NCI-H2081 treated with DMSO at 0.1 percent for 48 hours (cell line): ENCODE measurements around the gene FOXP2.
"Not testable (repeated sequence)": the region's sequence is repeated elsewhere in the genome, so short reads cannot be mapped to it uniquely, and the experiment has no call there.

ENCODE experiments used
- DNase-seq: peaks from one replicate; lab custom pipeline; 2025; lab: John Stamatoyannopoulos, UW

FOXP2 gene

DNA sequence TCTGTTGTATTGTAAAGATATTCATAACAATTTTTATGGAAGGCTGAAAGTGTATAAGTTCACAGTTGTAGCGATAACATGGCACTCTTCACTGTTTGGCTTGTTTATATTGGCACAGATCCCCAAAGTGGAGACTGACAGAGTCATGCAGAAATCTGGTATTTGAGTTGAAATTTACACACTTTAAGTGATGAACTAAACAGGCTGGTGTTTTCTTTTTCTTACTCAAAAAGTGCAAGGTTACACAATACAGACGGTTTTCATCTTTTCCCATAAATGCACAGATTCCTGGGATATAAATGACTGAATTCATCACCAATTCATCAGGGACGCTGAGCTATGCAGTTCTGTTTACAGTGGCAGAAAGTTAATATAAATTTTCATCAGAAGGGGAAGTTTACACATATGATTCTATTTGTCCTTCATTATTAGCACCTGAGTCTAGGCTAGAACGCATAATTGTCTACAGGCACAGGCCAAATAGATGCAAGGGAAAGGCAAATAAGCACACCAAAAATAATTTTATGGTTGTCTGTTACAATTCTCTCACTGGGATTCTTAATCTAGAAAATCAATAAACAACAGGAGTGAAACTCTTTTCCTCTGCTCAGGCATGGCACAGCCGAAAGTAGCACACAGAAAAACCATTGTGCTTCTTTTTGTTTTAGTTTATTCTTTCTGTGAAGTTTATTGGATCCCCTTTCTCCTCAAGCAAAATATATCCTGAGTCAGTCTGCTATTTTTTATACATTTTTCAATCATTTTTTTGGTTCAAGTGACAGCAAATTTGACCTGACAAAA lies 88.0 kb downstream of the FOXP2 start:
- no peak for DNase-seq

DNA sequence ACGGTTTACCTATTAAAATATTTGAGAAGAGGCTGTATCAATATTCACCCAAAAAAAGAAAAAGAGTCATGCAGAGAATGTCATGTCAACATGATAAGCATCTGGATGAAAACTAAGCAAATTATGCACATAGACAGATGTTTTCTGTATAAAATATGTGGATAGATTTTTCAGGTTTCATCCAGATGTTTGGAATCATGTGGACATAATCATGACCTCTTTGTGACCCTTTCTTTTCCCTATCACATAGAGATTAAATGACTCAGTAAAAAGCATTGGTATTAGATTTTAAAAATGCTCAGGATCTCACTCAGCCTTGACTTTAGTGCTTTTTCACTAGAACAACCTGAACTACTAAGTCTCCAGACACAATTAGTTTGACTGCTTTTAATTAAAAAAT lies 90.0 kb downstream of the FOXP2 start:
- DNase-seq, result no peak

DNA sequence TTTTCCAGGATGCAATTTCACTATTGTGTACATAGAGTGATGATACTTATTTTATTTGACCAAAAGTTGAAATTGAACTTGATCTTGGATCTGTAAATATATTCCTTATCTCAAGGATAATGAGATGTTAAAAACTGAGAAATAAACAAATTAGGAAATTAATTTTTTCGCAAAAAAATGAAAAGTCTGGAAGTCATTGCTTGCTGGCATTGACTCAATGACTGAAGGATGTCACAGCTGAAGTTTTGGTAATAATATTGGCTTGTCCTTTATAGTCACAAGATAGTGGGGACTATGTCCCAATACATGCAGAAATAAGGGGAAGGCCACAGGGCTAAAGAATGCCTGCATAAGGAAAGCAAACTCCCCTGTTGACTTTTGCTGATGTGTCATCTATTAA lies 92.8 kb downstream of the FOXP2 start:
- no peak for DNase-seq

DNA sequence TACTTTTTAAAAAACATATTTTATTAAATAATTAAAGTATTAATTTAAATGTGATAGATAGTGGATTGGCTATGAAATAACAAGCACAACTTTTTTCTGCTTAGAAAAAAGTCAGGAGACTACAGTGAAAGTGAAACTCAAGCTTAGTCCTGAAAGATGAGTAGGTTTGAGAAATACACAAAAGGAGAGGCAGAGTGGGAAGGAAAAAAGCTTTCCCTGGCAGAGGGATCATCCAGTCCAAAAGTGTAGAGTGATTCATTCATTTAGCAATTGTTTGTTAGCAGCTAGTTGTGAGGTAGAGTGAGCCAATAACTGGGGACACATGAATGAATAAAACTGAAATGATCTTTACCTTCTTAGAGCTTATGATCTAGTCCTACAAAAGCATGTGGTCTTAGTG lies 93.5 kb downstream of the FOXP2 start:
- DNase-seq, result no peak

DNA sequence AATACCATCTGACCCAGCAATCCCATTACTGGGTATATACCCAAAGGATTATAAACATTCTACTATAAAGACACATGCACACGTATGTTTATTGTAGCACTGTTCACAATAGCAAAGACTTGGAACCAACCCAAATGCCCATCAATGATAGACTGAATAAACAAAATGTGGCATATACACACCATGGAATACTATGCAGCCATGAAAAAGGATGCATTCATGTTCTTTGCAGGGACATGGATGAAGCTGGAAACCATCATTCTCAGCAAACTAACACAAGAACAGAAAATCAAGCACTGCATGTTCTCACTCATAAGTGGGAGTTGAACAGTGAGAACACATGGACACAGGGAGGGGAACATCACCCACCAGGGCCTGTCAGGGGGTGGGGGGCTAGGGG lies 96.2 kb downstream of the FOXP2 start:
- not testable (repeated sequence) for DNase-seq

DNA sequence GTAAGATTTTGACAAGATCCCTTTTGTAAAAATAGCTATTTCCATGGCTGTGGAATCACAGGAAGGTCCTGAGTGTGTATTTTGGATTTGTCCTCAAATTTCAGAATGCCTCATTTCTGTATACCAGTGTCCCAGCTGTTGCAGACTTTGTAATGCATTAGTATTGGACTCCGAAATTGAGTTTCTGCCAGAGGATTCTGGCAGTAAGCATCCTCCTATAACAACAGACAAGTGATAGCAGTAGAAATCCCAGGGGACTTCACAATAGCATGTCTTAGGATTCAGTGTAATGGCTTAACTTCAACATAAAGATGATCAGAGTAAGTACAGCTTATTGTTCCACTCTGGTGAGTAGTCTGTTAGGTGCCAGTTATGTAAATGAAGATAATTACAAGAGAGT lies 104.6 kb downstream of the FOXP2 start:
- no peak for DNase-seq

DNA sequence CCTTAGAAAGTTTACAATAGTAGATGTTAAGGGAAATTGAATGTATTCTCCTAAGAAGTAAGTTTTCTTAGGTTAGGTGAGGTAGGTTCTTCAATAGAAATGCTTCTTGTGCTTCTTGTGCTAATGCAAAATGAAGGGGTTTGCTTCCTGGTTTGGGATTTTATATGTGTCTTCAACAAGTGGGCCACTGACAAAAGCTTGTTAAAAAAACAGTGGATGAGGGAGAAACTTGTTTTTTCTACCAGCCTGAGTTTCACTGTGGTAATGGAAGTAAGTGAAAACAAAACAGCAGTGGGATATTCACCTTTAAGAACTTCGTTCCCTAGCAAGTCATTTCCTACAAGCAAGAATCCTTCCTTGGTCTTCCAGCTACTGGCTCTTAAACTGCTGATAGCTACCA lies 107.5 kb downstream of the FOXP2 start:
- DNase-seq, result no peak

DNA sequence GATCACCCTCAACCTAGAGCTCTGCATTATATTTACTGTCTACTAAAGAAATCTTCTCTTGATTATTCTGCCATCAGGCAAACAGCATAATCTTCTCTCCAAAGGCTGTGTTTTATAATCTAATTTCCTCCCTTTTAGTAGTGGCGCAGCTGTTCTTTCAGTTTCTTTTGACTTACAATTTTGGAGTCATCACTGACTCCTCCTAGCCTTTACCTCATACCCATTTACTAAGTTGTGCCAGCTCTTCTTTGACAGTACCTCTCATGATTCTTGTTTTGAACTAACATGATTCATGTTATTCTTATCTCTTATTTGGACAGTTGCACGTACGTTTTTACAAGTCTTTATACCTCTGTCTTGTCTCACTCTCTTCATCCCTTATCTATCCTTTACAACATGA lies 113.0 kb downstream of the FOXP2 start:
- DNase-seq, result no peak

DNA sequence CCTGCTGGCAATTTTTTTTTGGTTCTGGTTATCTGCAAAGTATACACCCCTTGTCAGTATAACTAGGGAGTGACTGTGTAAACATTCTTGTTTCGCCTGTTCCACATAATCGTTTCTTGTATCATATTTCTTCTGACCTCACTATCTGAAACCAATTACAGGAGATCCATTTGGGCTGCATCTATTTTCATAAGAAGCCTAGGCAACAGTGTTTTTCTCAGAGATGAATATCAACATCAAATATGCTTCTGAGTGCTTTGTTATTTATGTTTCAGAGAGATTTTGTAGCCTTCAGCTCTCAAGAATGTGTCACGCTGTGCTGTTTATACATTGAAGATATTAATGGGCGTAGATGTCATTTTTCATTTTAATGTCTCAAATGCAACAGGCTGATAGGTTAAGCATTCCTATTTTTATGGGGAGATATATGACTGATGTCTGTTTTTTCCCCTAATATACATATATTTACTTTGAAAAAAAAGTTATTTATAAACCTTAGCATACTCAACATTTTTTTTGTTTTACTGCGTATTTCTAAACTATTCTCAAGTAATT lies 115.5 kb downstream of the FOXP2 start:
- DNase-seq, result no peak

DNA sequence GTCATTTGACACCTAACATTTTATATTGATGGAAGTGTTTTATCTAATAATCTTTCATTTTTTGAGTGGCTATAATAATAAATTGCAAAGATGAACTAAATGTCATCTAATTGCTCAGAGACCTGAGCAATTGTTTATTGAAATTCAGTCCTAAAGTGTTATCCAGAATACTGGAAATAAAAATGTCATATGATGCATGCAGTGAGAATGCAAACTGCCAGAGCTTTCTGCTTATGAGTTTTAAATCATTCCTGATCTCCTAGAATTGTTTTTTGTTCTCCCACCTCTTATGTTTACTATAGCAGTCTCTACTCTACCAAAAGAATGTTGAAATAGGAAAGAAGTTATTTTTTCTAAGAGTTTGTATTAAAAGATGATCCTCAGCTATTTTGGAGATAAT lies 116.7 kb downstream of the FOXP2 start:
- DNase-seq, result no peak

DNA sequence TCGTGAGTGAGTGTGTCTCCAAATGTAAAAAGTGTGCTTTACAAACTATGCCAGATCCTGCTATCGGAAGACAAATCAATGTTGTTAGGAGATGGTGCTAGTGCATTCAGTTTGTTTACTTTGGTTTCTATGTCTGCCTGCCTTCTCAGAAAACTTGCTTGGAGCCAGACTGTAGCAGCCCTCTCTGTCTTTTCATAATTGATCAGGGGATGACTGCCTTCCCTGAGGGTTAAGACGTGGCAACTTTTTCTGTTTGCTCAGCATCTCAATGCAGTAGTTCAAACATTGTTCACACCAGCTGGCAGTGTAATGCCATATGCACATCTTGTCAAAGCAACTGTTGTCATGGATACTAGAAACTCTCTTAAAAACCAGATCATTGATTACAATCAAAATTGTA lies 118.5 kb downstream of the FOXP2 start:
- no peak for DNase-seq

DNA sequence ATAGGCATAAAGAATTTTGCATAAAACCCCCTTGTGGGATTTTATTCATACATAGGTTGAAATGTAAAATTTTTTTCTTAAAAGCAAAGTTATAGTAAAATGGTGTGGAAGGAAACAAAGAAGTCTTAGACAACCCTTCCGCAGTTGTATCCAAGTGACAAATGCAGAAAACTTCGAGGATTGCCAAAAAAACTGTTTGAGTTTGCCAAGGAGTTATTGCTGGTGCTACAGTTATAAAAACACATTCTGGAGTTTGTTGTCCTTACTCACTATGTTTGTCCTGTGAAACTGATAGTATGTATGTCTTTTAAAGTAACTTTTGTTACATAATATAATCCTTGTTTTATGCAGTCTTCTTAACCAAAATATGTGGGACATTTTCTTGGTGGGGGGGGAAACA lies 120.3 kb downstream of the FOXP2 start:
- DNase-seq, result no peak

DNA sequence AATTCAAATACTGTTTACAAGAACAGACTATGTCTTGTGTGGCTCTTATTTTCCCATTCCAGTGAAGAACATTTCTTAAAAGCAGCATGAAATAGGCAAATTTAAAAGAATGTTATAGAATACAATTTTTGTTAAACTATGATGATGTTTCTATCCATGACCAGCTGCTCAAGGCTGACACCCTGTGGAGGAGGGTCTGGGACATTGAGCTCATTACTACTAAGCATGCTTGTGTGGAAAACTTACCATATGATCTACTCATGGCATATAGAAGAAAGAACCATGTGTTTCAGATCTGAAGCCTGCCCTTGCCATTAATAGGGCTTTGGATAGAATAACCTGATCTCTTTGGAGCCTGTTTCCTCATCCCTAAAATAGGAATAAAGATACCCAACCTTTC lies 125.0 kb downstream of the FOXP2 start:
- no peak for DNase-seq

DNA sequence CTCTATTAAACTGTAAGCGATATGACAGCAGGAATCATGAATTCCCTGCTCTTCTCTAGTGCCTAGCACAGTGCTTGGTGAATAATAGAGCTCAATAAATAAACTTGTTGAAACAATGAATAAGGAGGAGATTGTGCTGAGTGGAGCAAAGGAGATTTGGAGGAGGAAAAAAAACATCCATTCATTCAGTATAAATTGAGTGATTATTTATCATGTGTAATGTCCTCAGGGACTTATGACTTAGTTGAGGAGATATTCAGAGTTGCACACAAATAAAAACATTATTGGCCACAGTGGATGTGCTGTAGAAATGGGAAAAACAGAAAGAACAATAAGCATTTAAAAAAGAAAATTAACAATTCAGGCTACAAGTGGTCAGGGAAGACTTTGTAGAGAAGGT lies 125.7 kb downstream of the FOXP2 start:
- DNase-seq, result no peak

DNA sequence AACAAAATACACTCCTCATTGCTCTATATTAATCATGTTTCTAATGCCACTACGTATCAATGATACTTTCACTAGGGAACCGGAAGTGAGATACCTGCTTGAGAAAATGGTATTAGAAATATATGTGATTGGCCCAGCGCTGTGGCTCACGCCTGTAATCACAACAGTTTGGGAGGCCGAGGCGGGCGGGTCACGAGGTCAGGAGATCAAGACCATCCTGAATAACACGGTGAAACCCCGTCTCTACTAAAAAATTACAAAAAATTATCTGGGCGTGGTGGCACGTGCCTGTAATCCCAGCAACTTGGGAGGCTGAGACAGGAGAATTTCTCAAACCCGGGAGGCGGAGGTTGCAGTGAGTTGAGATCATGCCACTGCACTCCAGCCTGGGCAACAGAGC lies 132.7 kb downstream of the FOXP2 start:
- not testable (repeated sequence) for DNase-seq

DNA sequence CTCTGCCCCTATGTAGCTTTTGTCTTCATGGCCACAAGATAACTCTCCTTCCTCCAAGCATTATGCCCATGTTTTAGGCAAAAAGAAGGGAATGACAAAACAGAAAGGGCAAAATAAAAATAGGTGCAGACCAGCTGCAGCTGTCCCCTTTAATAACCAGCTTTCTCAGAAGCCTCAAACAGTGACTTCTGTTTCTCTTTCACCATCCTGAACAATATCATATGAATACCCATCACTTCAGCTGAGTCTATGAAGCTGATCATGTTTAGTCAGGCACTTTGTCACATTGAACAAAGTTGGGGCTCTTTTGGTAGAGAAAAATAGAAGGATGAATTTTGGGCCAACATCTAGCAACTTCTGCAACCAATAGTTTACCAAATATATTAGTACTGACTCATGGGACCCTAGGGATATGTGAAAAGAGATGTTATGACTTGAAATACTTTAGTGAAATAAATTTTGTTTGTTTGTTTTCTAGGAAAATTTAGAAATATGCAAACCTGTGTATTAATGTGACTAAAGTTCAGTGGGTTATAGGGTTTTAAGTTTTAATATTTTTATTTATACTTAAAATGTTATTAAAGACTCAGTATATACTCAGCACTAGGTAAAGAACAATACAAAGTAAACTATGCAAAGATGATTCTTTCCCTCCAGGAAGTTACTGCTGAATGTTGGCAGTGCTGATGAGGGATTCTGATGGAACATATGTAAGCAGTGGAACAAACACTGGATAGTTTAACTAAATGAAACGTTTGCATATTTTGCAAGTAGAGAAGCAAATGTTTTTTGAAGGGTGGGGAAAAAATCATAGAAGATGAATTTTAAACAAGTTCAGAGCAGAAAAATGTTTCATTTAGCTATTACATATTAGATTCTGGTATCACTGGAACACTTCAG lies 133.7 kb downstream of the FOXP2 start:
- DNase-seq, result no peak

DNA sequence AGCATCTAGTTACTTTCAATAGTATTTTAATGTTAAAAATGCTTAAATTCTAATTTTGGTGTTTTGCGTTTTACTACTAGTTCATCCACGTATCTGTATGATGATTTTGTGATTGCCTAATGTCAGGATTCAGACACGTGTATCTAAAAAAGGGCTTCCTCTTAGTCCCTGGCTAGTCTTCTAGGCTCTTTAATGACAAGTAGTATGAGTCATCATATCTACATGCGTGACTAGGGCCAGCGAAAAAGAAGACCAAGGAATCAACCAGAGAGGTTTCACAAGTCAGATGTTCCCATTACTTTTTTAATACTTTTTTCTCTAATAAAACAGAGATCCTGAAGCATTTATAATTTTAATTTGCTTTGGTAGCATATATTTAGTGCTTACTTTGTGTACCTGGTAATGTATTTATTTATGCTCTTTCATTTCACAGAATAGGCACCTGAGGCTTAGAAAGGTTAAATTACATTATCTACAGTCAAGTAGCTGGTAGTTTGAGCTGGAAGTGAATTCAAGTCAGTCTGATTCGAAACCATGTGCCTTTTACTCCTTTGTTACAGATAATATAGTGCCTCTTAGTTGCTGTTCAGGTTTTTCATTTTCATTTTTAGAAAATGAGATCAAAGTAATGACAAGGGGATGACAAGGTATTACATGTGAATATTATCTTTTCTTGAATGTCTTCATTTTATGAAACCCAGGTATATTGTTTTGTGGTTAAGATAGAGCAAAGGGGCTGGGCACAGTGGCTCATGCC lies 140.3 kb downstream of the FOXP2 start:
- DNase-seq, result no peak

DNA sequence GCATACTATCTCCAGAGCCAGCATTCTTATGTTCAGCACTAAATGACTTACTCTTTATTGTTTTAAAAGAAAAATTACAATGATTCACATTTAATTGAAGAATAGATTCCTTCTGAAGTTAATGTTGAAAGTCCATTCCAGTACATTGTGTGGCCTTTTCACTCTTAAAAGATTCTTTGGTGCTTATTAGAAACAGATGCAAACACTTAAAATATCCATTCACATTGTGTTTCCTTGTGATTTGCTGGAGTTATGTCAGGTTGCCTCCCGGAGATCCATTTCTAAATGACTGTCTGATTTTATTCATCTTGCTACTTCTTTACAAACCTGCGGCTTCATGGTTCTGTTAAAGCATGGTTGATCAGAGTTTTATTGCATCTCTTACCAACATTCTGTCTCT lies 152.8 kb downstream of the FOXP2 start:
- DNase-seq, result no peak

DNA sequence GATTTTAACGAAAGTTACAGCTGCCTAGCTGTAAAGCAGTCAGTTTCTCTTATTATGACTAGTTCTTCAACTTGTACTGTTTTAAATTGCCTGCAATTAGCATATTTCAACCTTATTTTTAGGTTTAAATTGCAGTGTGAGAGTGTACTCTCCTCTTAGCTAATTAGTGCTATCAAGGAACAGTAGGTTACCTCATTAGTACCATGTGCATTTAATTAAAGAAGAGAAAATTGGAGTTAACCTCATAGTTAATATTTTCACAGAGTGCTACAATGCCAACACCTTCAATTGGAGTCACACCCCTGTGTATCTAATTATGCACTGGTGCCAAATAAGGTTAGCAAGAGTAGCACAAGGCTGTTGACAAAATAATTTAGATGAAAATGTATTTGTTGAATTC lies 154.6 kb downstream of the FOXP2 start:
- DNase-seq, result no peak

DNA sequence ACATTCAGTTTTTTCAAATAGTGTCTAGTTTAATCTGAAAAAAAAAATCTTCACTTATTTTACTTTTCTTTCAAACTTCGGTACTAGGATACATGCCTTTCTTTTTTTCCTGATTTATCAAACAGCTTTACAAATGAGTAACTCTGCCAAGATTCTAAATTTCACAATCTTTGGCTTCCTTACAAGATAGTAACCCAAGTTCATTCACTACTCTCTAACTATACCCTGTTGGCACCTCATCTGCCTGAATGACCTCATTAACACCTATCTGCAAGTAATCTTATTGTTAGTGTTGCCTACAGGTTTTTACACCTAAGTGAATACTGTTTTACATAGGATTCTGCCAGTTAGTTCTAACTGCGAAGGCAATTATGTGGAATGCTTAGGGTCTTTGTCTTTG lies 159.8 kb downstream of the FOXP2 start:
- no peak for DNase-seq

DNA sequence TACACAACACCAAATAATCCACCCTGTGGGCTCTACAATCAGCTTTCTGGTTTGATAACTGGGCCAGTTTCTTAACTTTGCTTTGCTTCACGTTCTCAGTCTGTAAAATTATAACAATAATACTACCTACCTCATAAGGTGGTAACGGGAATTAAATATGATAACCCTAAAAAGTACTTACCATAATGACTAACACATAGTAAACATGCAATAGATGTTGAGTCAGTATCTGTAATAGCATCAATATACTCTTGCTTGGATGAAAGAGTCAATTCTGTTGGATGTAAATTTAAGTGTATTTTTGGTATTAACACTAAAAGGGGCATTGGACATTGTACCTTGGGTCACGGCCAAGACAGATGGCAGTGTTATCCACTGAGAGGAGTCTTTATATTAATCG lies 160.5 kb downstream of the FOXP2 start:
- no peak for DNase-seq

DNA sequence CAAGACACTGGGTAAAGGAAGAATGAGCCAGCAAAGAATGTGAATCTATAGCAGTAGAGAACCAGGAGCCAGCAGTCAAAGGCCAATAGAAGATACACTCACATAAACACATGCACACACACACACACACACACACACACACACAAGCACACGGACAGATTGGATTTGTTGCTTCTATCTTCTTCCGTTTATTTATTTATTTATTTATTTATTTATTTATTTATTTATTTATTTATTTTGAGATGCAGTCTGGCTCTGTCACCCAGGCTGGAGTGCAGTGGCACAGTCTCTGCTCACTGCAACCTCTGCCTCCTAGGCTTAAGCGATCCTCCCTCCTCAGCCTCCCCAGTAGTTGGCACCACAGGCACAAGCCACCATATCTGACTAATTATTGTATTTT lies 166.3 kb downstream of the FOXP2 start:
- DNase-seq, result not testable (repeated sequence)
